GM12873 (cell line): ENCODE results near the gene PTTG2.
A peak's percentile ranks its signal among the peaks of the same experiment; 100 is the strongest.

Source experiments
- CTCF ChIP-seq: IDR thresholded peaks from 2 replicates; pipeline ENCODE4 v1.5.1; 2012; ENCODE audit warnings: low read depth, mild to moderate bottlenecking, moderate library complexity, low read length, control low read depth; ENCODE audit not compliant: insufficient read depth; ENCODE audit errors: missing control alignments

Gene PTTG2

GRCh38 chr4:37960679-37961450 lies 667 bp downstream of the PTTG2 start:
- no peak for TF ChIP-seq CTCF

GRCh38 chr4:37964734-37965457 lies 4.7 kb downstream of the PTTG2 start:
- no peak for TF ChIP-seq CTCF

GRCh38 chr4:37966044-37966443 lies 5.8 kb downstream of the PTTG2 start:
- TF ChIP-seq CTCF: no peak

- TF ChIP-seq CTCF: no peak
Observed at GRCh38 chr4:37967736-37968135, 7.5 kb downstream of the PTTG2 start.

GRCh38 chr4:37968747-37969146 lies 8.5 kb downstream of the PTTG2 start:
- no peak for TF ChIP-seq CTCF

GRCh38 chr4:37970702-37971101 lies 10.5 kb downstream of the PTTG2 start:
- peak; percentile 59 for TF ChIP-seq CTCF

GRCh38 chr4:37971202-37971601 lies 11.0 kb downstream of the PTTG2 start:
- TF ChIP-seq CTCF: no peak
